Liver (tissue), 3 donors: ENCODE results near the gene HOMER1.

Experiments used
- CTCF ChIP-seq: fragments of 150-350 bp; IDR thresholded peaks from 2 replicates; pipeline ENCODE4 v1.5.1; 2017; ENCODE audit warnings: improper control_type of control experiment, low read depth, low read length; ENCODE audit not compliant: missing input control
- HNF4A ChIP-seq, 2 donors: conservative IDR thresholded peaks; 2 replicates each; pipeline ENCODE4 v1.6.1; 2016; ENCODE audit warnings: antibody characterized with exemption in 2 of 2, mild to moderate bottlenecking in 2 of 2
- MAX ChIP-seq: IDR thresholded peaks from 2 replicates; pipeline ENCODE4 v1.6.1; 2016; ENCODE audit warnings: antibody characterized with exemption
- SP1 ChIP-seq: IDR thresholded peaks from 2 replicates; pipeline ENCODE4 v1.6.1; 2018; ENCODE audit warnings: antibody characterized with exemption, mild to moderate bottlenecking
- donor health status: healthy.
- donor health status: healthy.

- TF ChIP-seq SP1, result no peak
- no peak for TF ChIP-seq CTCF
- TF ChIP-seq MAX, result no peak
- TF ChIP-seq HNF4A (conservative IDR thresholded peaks at IDR 0.05), result no peak
These were observed 32.9 kb downstream of the HOMER1 start for GRCh38 chr5:79480991-79481390.
